ENCODE data around the gene VASH1.

VASH1 gene

GRCh38 chr14:76780875-76781647, 19.8 kb downstream of the VASH1 start:
- ATAC-seq (ENCODE audit: low read depth) (no peak), DNase-seq (ENCODE audit: low spot score in 2 of 2) (no peak)
- Mint-ChIP-seq H3K9me3 (no peaks in the 10 kb centered on the region), H3K36me3 (peaks cover 10% of the 10 kb centered on the region), H3K4me3 (no peak overlapping the region), H3K4me1 (no peaks in the 10 kb centered on the region), H3K27ac (no peak overlapping the region), H3K27me3 (no peaks in the 10 kb centered on the region)

DNA sequence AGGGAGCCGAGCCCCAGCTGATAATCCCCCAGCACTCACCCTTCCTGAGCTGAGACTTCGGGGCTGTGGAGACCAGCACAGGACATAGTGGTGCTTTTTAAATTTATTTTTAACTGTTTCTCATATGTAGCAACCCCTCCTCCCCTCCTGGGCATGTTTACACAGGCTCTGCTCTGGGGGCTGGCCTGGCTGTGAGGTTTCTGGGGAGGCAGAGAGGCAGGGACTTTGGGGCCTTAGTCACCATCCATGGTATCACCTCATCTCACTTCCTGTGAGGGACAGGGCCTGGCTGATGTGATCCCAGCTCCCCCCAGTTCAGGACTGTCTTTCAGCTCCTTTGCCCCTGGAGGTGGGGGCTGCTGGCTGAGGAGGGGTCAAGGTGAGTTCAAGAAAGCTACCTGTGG, 20.4 kb downstream of the VASH1 start:
- Mint-ChIP-seq H3K4me3 (no peak overlapping the region), H3K27ac (no peak overlapping the region), H3K36me3 (peaks cover 13% of the 10 kb centered on the region), H3K27me3 (no peaks in the 10 kb centered on the region), H3K9me3 (no peaks in the 10 kb centered on the region), H3K4me1 (no peaks in the 10 kb centered on the region)
- DNase-seq (ENCODE audit: low spot score in 2 of 2) (no peak), ATAC-seq (ENCODE audit: low read depth) (no peak)

DNA sequence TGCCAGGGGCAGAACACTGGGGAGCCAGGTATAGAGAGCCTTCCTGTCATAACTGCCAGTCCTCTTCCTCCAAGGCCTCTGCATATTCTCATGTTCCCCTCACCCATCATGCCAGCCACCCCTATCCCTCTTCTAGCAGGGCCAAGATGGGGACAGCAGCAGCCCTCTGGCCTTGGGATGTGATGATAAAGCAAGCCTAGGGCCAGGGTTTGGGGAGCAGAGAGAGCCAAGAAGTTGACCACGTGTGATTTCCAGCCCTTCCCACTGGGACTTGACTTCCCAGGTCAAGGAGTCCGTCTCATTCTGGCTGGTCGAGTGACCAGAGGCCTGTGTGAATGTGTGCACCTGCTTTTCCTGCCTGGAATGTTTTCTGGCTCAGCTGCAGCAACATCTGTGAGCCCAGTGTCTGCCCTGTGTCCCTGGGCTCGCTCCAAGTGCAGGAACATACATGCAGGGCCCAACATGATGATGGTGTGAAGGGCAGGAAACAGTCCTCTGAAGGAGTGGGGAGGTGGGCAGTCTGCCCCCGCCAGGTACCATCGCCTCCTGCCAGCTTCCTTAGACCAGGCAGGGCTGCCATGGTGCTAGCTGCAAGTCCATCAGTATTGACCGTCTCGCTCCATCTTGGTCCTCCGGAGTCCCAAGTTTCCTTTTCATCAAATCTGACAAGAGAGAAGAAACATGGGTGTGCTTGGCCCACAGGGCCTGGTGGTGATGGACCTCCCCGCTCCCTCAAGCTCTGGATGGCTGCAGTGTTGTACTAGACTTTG, 21.0 kb downstream of the VASH1 start:
- DNase-seq (ENCODE audit: low spot score in 2 of 2): no peak
- no peaks in the 10 kb centered on the region for H3K4me1 Mint-ChIP-seq
- peak overlapping the region; percentile 17 for H3K27ac Mint-ChIP-seq
- no peak for ATAC-seq (ENCODE audit: low read depth)
- H3K9me3 Mint-ChIP-seq: no peaks in the 10 kb centered on the region
- peaks cover 14% of the 10 kb centered on the region for H3K36me3 Mint-ChIP-seq
- no peaks in the 10 kb centered on the region for H3K27me3 Mint-ChIP-seq
- no peak overlapping the region for H3K4me3 Mint-ChIP-seq

GRCh38 chr14:76782885-76783566, 21.8 kb downstream of the VASH1 start:
- H3K4me3 Mint-ChIP-seq: no peak overlapping the region
- peak overlapping the region; percentile 17 for H3K27ac Mint-ChIP-seq
- no peaks in the 10 kb centered on the region for H3K4me1 Mint-ChIP-seq
- H3K36me3 Mint-ChIP-seq: peaks cover 19% of the 10 kb centered on the region
- ATAC-seq (ENCODE audit: low read depth) (no peak), DNase-seq (ENCODE audit: low spot score in 2 of 2) (no peak)
- no peaks in the 10 kb centered on the region for H3K9me3 Mint-ChIP-seq
- H3K27me3 Mint-ChIP-seq: no peaks in the 10 kb centered on the region

DNA sequence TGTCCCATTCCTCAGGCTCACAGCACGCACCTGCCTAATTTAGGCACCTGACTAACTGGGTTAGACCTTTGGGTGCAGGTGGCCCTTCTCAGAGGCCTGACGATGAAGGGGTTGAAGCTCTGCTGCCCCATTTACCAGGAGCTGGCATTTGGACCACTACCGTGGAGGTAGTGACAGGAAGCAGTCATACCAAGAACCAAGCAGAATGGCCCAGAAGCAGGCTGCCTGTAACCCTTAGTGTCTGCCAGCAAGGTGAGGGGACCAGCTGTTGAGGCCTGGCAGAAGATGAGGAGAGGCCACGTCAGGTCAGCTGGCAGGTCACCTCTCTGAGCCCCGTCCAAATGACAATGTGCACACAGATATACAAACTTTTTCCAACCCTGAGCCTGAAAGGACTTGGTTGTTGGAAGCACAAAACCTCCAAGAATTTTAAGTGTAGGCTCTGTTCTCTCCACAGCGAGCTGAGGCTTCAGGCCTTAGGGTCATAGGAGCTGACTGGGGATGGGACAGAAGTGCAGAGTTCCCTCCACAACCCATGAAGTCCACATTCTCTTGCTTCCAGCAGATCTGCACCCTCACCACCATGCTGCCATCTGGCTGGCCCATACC, 23.1 kb downstream of the VASH1 start:
- ATAC-seq (ENCODE audit: low read depth) (no peak), DNase-seq (ENCODE audit: low spot score in 2 of 2) (no peak)
- H3K36me3 Mint-ChIP-seq: peaks cover 27% of the 10 kb centered on the region
- H3K4me1 Mint-ChIP-seq: no peaks in the 10 kb centered on the region
- H3K9me3 Mint-ChIP-seq: no peaks in the 10 kb centered on the region
- no peak overlapping the region for H3K27ac Mint-ChIP-seq
- H3K4me3 Mint-ChIP-seq: no peak overlapping the region
- no peaks in the 10 kb centered on the region for H3K27me3 Mint-ChIP-seq

DNA sequence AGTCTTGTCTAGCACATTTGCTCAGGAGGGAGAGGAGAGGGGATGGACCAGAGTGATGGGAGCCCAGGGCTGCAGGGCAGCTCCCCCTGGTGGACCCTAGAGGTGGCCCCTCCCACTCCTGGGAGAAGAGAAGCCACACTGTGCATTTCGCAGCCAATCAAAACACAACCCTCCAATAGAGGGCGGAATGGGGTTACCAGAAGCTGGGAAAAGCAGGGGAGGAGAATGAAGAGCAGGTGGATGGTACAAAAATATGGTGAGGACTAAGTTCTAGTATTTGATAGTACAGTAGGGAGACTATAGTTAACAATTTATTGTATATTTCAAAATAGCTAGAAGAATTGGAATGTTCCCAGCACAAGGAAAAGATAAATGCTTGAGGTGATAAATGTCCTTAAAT, 23.6 kb downstream of the VASH1 start:
- ATAC-seq (ENCODE audit: low read depth) (peak; percentile 83), DNase-seq (ENCODE audit: low spot score in 2 of 2) (peak in 1 of 2 donors; percentile 18)
- no peak overlapping the region for H3K4me3 Mint-ChIP-seq
- no peak overlapping the region for H3K27ac Mint-ChIP-seq
- H3K9me3 Mint-ChIP-seq: no peaks in the 10 kb centered on the region
- no peaks in the 10 kb centered on the region for H3K27me3 Mint-ChIP-seq
- H3K4me1 Mint-ChIP-seq: no peaks in the 10 kb centered on the region
- peaks cover 26% of the 10 kb centered on the region for H3K36me3 Mint-ChIP-seq

GRCh38 chr14:76786601-76787000, 25.3 kb downstream of the VASH1 start:
- Mint-ChIP-seq H3K4me3 (no peak overlapping the region), H3K4me1 (peaks cover under 1% of the 10 kb centered on the region), H3K9me3 (no peaks in the 10 kb centered on the region), H3K27ac (no peak overlapping the region), H3K27me3 (no peaks in the 10 kb centered on the region), H3K36me3 (peaks cover 35% of the 10 kb centered on the region)
- no peak for DNase-seq (ENCODE audit: low spot score in 2 of 2)
- ATAC-seq (ENCODE audit: low read depth): no peak

DNA sequence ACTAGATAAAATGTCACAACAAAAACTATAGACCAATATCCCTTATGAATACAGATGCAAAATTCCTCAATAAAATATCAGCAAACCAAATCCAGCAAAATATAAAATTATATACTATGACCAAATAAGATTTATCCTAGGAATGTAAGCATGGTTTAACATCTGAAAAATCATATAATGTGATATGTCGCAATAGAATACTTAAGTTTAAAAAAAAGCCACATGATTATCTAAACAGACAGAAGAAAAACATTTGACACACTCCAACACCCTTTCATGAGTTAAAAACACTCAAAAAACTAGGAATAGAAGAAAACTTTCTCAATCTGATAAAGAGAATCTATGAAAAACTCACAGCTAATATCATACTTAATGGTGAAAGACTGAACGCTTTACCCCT, 31.2 kb downstream of the VASH1 start:
- Mint-ChIP-seq H3K36me3 (peaks cover 47% of the 10 kb centered on the region), H3K9me3 (peaks cover 4% of the 10 kb centered on the region), H3K4me1 (peaks cover 5% of the 10 kb centered on the region), H3K27me3 (no peaks in the 10 kb centered on the region), H3K4me3 (no peak overlapping the region), H3K27ac (no peak overlapping the region)
- DNase-seq (ENCODE audit: low spot score in 2 of 2): no peak
- ATAC-seq (ENCODE audit: low read depth): no peak

DNA sequence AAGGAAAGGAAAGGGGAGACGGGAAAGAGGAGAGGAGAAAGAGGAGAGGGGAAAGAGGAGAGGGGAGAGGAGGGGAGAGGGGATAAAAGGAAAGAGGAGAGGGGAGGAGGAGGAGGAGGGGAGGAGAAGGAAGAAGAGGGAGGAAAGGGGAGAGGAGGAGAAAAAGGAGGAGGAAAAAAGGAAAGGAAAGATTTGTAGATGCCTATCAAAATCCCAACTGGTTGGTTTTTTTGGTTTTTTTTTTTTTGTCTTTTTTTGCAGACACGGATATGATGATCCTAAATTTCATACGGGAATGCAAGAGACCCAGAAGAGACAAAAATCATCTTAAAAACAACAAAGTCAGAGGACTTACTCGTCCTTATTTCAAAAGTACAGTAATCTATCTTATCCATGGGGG, 32.1 kb downstream of the VASH1 start:
- Mint-ChIP-seq H3K9me3 (peaks cover 4% of the 10 kb centered on the region), H3K27me3 (no peaks in the 10 kb centered on the region), H3K4me3 (no peak overlapping the region), H3K4me1 (peaks cover 5% of the 10 kb centered on the region), H3K36me3 (peaks cover 45% of the 10 kb centered on the region), H3K27ac (no peak overlapping the region)
- ATAC-seq (ENCODE audit: low read depth) (no peak), DNase-seq (ENCODE audit: low spot score in 2 of 2) (no peak)

DNA sequence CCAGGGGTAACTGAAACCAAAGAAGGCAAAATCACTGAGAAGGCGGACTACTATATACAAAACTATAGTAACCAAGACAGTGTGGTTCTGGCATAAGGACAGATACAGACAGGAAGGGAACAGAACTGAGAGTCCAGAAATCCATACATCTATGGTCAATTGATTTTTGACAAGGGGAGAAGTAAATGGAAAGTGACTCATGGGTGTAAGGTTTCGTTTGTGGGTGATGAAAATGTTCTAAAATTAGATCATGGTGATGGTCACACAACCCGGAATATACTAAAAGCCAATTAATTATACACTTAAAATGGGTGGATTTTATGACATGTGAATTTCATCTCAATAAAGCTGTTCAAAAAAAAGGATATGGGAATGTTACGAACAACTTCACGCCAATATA, 32.7 kb downstream of the VASH1 start:
- Mint-ChIP-seq H3K27me3 (no peaks in the 10 kb centered on the region), H3K36me3 (peaks cover 40% of the 10 kb centered on the region), H3K4me1 (peaks cover 5% of the 10 kb centered on the region), H3K9me3 (peaks cover 4% of the 10 kb centered on the region), H3K4me3 (no peak overlapping the region), H3K27ac (no peak overlapping the region)
- ATAC-seq (ENCODE audit: low read depth) (no peak), DNase-seq (ENCODE audit: low spot score in 2 of 2) (no peak)

- ATAC-seq (ENCODE audit: low read depth) (no peak), DNase-seq (ENCODE audit: low spot score in 2 of 2) (no peak)
- H3K36me3 Mint-ChIP-seq: peaks cover 40% of the 10 kb centered on the region
- H3K4me1 Mint-ChIP-seq: peaks cover 17% of the 10 kb centered on the region
- H3K27ac Mint-ChIP-seq: no peak overlapping the region
- no peak overlapping the region for H3K4me3 Mint-ChIP-seq
- no peaks in the 10 kb centered on the region for H3K27me3 Mint-ChIP-seq
- no peaks in the 10 kb centered on the region for H3K9me3 Mint-ChIP-seq
Observed at GRCh38 chr14:76806446-76806845, 45.2 kb downstream of the VASH1 start.

- Mint-ChIP-seq H3K4me1 (peaks cover 24% of the 10 kb centered on the region), H3K36me3 (peaks cover 33% of the 10 kb centered on the region), H3K4me3 (no peak overlapping the region), H3K27ac (no peak overlapping the region), H3K27me3 (no peaks in the 10 kb centered on the region), H3K9me3 (no peaks in the 10 kb centered on the region)
- ATAC-seq (ENCODE audit: low read depth): no peak
- no peak for DNase-seq (ENCODE audit: low spot score in 2 of 2)
Observed at GRCh38 chr14:76808011-76808410, 46.7 kb downstream of the VASH1 start.

GRCh38 chr14:76808990-76809389, 47.7 kb downstream of the VASH1 start:
- no peak overlapping the region for H3K4me3 Mint-ChIP-seq
- H3K36me3 Mint-ChIP-seq: peaks cover 25% of the 10 kb centered on the region
- H3K9me3 Mint-ChIP-seq: no peaks in the 10 kb centered on the region
- no peaks in the 10 kb centered on the region for H3K27me3 Mint-ChIP-seq
- DNase-seq (ENCODE audit: low spot score in 2 of 2) (no peak), ATAC-seq (ENCODE audit: low read depth) (no peak)
- peaks cover 28% of the 10 kb centered on the region for H3K4me1 Mint-ChIP-seq
- no peak overlapping the region for H3K27ac Mint-ChIP-seq

DNA sequence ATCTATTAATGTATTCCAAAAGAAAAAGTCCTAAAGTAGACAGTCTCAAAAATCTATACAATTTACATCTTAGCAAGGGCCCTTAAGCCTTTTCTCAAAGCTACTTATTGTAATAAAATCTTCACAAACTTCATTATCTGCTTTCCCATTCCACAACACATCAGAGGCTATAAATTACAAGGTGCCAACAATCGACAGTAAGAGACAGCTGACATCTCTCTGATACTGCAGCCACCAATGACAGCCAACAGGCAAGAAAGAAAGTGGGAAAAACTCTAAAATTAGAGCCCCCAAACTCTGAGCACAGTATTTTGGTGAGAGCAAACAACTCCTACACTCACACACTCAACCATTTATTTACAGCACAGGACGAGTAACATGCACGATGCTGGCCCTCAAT, 49.3 kb downstream of the VASH1 start:
- Mint-ChIP-seq H3K27me3 (no peaks in the 10 kb centered on the region), H3K4me3 (no peak overlapping the region), H3K9me3 (no peaks in the 10 kb centered on the region), H3K27ac (peak overlapping the region; percentile 55), H3K4me1 (peaks cover 26% of the 10 kb centered on the region), H3K36me3 (peaks cover 22% of the 10 kb centered on the region)
- DNase-seq (ENCODE audit: low spot score in 2 of 2) (no peak), ATAC-seq (ENCODE audit: low read depth) (no peak)

All from memory B cell (primary cell).